ENCODE data around the gene TBX6. TPM values are rescaled to one million over a fixed set of nuclear protein-coding genes. Genes with fewer than 3 reads are reported as not detected.

Gene TBX6
- total and polyA plus RNA-seq, 10 of the 15 experiments (the other 5 are each of a cell fraction or from before 2014, with no cell fraction given), result 0.08 to 0.90 (median 0.31) TPM; not detected in 2

GRCh38 chr16:30075503-30076275 is 16.0 kb downstream of the TBX6 start, which contains the start of gene PPP4C:
Gene PPP4C, plus strand, starts transcription at chr16:30075994. Its CDS starts 384 bp downstream, at chr16:30076378.
- WGBS (ENCODE audit: insufficient coverage, insufficient replicate concordance, low lambda C conversion rate, missing lambda C conversion rate), result under 1% methylated on average over 36 of the region's 67 CpGs
- H3K36me3 ChIP-seq (ENCODE audit: control insufficient read depth in 2 of 2, insufficient read depth in 2 of 2, low read length in 1 of 2), result peaks cover 6 to 7% of the 10 kb centered on the region in 2 experiments
- intact Hi-C loops (cut with micrococcal nuclease; ENCODE audit: unreplicated experiment), result no loop called here
- peak within 1 kb of the TSS; percentile 98 for H3K4me2 ChIP-seq (ENCODE audit: control insufficient read depth, insufficient read depth)
- TSS peak; percentile 99 for BruUV-seq (replicated peaks)
- H2AFZ ChIP-seq (ENCODE audit: control insufficient read depth, low read depth, low read length), result peak within 1 kb of the TSS; percentile 76
- CTCF ChIA-PET, result interaction anchor here (0.6 to 3.6 kb wide), 4 partner anchors 9 to 266 kb away, joined by 3 to 30 read pairs (median 6); partner anchors contain the start of genes ALDOA and TBX6
- H3K27me3 ChIP-seq (replicated peaks in 1 of 2; ENCODE audit: control insufficient read depth in 2 of 2, insufficient read depth in 2 of 2, low read length in 1 of 2), result no peaks in the 10 kb centered on the region
- peaks cover 40% of the 10 kb centered on the region for H3K79me2 ChIP-seq (ENCODE audit: control insufficient read depth, insufficient read depth, low read length)
- H3K9ac ChIP-seq (ENCODE audit: control insufficient read depth, insufficient read depth, low read length), result peak within 1 kb of the TSS; percentile 97
- in situ Hi-C loops (cut with MboI), result loop anchor here (25.0 kb wide), 1 partner anchor 1812 kb away; no protein-coding TSS in a partner anchor
- SMC1A ChIA-PET (ENCODE audit: uncharacterized antibody, unreplicated experiment), result interaction anchor here (1.0 to 1.1 kb wide), 5 partner anchors 14 to 44 kb away, joined by 3 to 10 read pairs (median 3); partner anchors contain the start of gene TBX6
- H4K20me1 ChIP-seq (ENCODE audit: control insufficient read depth, insufficient read depth), result 0 out of 2 replicates have a peak, but pooled peaks cover 2% of the 10 kb centered on the region
- peak within 1 kb of the TSS; percentile 92 for H3K4me3 ChIP-seq
- H3K9me3 ChIP-seq (replicated peaks; ENCODE audit: control insufficient read depth, insufficient read depth, low read length), result no peaks in the 10 kb centered on the region
- H3K27ac ChIP-seq (ENCODE audit: control insufficient read depth, insufficient read depth), result peak within 1 kb of the TSS; percentile 84
- POLR2A ChIA-PET, result interaction anchor here (0.6 to 3.8 kb wide), 6 partner anchors 10 to 502 kb away, joined by 3 to 35 read pairs (median 10); partner anchors contain the start of genes ALDOA, CORO1A, TBX6 and YPEL3
- H3K4me1 ChIP-seq (ENCODE audit: control insufficient read depth, insufficient read depth, low read length), result peaks cover 10% of the 10 kb centered on the region
- DNase-seq (ENCODE audit: low read depth, low spot score), result no peak
- peak; percentile 79 for FAIRE-seq
- RAD21 ChIA-PET (ENCODE audit: unreplicated experiment), result interaction anchor here (3.2 kb wide), 1 partner anchor 16 kb away, joined by 10 read pairs; the partner anchor contains the start of gene TBX6
- peak; percentile 90 for ATAC-seq
- TF ChIP-seq EP300 (IDR thresholded peaks at IDR 0.05; ENCODE audit: borderline replicate concordance in 1 of 2, control insufficient read depth in 1 of 2, low read depth in 2 of 2, low read length in 2 of 2) (no peak), NKRF (conservative IDR thresholded peaks at IDR 0.05) (peak; percentile 53; the same call in 1 of the 2 replicates), NR2C1 (IDR thresholded peaks at IDR 0.05) (peak; percentile 63; the same call in 1 of the 2 replicates), ETV6 (conservative IDR thresholded peaks at IDR 0.05 in 1 of 2, IDR thresholded peaks at IDR 0.05 in 1 of 2; ENCODE audit: borderline replicate concordance in 1 of 2, low read depth in 1 of 2) (peak in 1 of 2 experiments; percentile 96; a peak in 3 of 4 replicates), IRF4 (IDR thresholded peaks at IDR 0.05; ENCODE audit: low read depth, low read length) (no peak), CBFB (IDR thresholded peaks at IDR 0.05; ENCODE audit: low read depth) (peak; percentile 76)
- TF ChIP-seq, protein P1, sequence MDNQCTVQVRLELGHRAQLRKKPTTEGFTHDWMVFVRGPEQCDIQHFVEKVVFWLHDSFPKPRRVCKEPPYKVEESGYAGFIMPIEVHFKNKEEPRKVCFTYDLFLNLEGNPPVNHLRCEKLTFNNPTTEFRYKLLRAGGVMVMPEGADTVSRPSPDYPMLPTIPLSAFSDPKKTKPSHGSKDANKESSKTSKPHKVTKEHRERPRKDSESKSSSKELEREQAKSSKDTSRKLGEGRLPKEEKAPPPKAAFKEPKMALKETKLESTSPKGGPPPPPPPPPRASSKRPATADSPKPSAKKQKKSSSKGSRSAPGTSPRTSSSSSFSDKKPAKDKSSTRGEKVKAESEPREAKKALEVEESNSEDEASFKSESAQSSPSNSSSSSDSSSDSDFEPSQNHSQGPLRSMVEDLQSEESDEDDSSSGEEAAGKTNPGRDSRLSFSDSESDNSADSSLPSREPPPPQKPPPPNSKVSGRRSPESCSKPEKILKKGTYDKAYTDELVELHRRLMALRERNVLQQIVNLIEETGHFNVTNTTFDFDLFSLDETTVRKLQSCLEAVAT (IDR thresholded peaks at IDR 0.05), result 0 out of 2 replicates have a peak, but pooled peaks have one; percentile 64
- TF ChIP-seq, protein P2, sequence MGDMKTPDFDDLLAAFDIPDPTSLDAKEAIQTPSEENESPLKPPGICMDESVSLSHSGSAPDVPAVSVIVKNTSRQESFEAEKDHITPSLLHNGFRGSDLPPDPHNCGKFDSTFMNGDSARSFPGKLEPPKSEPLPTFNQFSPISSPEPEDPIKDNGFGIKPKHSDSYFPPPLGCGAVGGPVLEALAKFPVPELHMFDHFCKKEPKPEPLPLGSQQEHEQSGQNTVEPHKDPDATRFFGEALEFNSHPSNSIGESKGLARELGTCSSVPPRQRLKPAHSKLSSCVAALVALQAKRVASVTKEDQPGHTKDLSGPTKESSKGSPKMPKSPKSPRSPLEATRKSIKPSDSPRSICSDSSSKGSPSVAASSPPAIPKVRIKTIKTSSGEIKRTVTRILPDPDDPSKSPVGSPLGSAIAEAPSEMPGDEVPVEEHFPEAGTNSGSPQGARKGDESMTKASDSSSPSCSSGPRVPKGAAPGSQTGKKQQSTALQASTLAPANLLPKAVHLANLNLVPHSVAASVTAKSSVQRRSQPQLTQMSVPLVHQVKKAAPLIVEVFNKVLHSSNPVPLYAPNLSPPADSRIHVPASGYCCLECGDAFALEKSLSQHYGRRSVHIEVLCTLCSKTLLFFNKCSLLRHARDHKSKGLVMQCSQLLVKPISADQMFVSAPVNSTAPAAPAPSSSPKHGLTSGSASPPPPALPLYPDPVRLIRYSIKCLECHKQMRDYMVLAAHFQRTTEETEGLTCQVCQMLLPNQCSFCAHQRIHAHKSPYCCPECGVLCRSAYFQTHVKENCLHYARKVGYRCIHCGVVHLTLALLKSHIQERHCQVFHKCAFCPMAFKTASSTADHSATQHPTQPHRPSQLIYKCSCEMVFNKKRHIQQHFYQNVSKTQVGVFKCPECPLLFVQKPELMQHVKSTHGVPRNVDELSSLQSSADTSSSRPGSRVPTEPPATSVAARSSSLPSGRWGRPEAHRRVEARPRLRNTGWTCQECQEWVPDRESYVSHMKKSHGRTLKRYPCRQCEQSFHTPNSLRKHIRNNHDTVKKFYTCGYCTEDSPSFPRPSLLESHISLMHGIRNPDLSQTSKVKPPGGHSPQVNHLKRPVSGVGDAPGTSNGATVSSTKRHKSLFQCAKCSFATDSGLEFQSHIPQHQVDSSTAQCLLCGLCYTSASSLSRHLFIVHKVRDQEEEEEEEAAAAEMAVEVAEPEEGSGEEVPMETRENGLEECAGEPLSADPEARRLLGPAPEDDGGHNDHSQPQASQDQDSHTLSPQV (IDR thresholded peaks at IDR 0.05), result no peak
- TF ChIP-seq, protein P3, sequence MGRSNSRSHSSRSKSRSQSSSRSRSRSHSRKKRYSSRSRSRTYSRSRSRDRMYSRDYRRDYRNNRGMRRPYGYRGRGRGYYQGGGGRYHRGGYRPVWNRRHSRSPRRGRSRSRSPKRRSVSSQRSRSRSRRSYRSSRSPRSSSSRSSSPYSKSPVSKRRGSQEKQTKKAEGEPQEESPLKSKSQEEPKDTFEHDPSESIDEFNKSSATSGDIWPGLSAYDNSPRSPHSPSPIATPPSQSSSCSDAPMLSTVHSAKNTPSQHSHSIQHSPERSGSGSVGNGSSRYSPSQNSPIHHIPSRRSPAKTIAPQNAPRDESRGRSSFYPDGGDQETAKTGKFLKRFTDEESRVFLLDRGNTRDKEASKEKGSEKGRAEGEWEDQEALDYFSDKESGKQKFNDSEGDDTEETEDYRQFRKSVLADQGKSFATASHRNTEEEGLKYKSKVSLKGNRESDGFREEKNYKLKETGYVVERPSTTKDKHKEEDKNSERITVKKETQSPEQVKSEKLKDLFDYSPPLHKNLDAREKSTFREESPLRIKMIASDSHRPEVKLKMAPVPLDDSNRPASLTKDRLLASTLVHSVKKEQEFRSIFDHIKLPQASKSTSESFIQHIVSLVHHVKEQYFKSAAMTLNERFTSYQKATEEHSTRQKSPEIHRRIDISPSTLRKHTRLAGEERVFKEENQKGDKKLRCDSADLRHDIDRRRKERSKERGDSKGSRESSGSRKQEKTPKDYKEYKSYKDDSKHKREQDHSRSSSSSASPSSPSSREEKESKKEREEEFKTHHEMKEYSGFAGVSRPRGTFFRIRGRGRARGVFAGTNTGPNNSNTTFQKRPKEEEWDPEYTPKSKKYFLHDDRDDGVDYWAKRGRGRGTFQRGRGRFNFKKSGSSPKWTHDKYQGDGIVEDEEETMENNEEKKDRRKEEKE (IDR thresholded peaks at IDR 0.05), result no peak

All from GM12878 (cell line).